ENCODE data around the gene C14orf180. TPM values are rescaled to one million over a fixed set of nuclear protein-coding genes. Genes with fewer than 3 reads are reported as not detected.

C14orf180 gene
- polyA plus RNA-seq, 1 experiment = not detected

DNA sequence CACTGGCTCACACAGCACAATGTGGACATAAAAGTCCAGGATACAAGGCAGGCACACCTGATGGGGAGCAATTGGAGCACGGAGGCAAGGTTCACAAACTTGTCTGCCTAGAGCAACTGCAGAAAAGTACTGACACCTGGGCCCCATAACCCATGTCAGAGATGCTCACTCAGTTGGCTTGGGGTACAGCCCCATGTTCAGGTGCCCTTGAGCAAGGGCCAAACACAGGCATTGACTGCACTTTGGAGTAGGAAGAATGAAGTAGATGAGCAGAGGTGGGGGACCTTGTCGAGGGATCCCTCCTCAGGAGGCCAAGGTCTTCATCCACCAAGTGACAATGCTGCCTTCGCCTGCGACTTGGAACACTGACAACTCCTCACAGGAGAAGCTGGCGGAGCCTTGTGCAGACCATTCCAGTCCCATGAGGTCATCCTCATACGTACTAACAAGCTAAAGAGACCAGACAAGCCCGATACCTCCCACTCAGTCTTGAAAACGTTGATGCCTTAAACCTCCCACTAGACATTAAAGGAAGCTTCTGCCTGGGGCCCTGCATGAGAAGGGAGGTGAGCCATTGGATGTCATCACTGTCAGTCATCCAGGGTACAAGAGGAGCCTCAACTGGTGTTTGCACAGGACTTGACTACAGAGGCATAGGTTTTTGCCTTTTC, 42.5 kb upstream of the C14orf180 start:
- no peaks in the 10 kb centered on the region; the same call in 1 of the 2 replicates for H3K9me3 ChIP-seq (ENCODE audit: control insufficient read depth, insufficient read depth, low read length)
- ChIA-PET CTCF (no interaction called here), POLR2A (no interaction called here)
- TF ChIP-seq, protein P1, sequence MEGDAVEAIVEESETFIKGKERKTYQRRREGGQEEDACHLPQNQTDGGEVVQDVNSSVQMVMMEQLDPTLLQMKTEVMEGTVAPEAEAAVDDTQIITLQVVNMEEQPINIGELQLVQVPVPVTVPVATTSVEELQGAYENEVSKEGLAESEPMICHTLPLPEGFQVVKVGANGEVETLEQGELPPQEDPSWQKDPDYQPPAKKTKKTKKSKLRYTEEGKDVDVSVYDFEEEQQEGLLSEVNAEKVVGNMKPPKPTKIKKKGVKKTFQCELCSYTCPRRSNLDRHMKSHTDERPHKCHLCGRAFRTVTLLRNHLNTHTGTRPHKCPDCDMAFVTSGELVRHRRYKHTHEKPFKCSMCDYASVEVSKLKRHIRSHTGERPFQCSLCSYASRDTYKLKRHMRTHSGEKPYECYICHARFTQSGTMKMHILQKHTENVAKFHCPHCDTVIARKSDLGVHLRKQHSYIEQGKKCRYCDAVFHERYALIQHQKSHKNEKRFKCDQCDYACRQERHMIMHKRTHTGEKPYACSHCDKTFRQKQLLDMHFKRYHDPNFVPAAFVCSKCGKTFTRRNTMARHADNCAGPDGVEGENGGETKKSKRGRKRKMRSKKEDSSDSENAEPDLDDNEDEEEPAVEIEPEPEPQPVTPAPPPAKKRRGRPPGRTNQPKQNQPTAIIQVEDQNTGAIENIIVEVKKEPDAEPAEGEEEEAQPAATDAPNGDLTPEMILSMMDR (IDR thresholded peaks at IDR 0.05; ENCODE audit: low read depth, low read length) = no peak
- no peaks in the 10 kb centered on the region for H3K27me3 ChIP-seq (ENCODE audit: control insufficient read depth, insufficient read depth, low read length)
- no peak overlapping the region for H3K4me3 ChIP-seq (ENCODE audit: low read depth, low read length)
- H3K27ac ChIP-seq (ENCODE audit: low read depth, low read length) = no peak overlapping the region
- no peak for DNase-seq (ENCODE audit: low read depth, low spot score)

DNA sequence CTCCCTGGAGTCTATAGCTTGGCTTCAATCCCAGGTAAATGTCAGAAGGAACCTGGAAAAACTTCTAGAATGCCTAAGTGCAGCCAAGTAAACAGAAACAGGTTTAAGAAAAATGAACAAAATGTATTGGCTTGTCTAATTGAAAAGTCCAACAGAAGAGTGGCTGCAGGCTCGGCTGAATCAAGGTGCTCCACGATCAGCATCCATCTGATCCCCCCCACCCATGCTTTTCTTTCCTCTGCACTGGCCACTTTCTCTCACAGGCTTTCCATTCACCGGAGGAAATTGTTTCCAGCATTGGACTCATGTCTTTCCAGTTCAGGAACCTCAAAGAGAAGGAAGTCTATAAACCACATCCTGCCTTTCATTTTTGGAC, 42.0 kb upstream of the C14orf180 start:
- Histone ChIP-seq H3K27me3 (ENCODE audit: control insufficient read depth, insufficient read depth, low read length) (no peaks in the 10 kb centered on the region), H3K4me3 (ENCODE audit: low read depth, low read length) (no peak overlapping the region), H3K9me3 (ENCODE audit: control insufficient read depth, insufficient read depth, low read length) (no peaks in the 10 kb centered on the region; the same call in 1 of the 2 replicates), H3K27ac (ENCODE audit: low read depth, low read length) (no peak overlapping the region)
- ChIA-PET POLR2A (no interaction called here), CTCF (no interaction called here)
- TF ChIP-seq, protein P1 (IDR thresholded peaks at IDR 0.05; ENCODE audit: low read depth, low read length) = no peak
- no peak for DNase-seq (ENCODE audit: low read depth, low spot score)

DNA sequence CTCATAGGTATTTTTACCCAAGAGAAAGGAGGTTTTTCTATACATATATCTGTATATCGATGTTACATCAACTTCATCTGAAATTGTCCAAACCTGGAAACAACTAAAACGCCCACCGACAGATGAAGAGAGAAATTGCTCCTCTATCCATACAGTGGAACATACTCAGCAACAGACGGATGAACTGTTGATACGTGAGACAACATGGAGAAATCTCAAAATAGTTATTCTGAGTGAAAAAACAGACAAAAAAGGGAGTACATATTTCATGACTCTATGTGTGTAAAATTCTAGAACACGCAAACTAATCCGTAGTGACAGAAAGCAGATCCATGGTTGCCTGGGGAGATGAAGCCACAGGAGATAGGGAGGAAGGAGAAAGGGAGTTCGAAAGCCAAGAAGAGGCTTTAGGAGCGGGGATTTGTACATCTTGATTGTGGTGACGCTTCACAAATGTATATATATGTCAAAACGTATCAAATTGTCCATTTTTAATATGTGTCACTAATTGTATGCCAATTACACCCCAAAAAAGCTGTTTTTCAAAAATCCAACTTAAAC, 37.6 kb upstream of the C14orf180 start:
- H3K27ac ChIP-seq (ENCODE audit: low read depth, low read length) = no peak overlapping the region
- POLR2A ChIA-PET = no interaction called here
- TF ChIP-seq, protein P1 (IDR thresholded peaks at IDR 0.05; ENCODE audit: low read depth, low read length) = no peak
- DNase-seq (ENCODE audit: low read depth, low spot score) = no peak
- H3K27me3 ChIP-seq (ENCODE audit: control insufficient read depth, insufficient read depth, low read length) = peaks cover 2% of the 10 kb centered on the region
- no peaks in the 10 kb centered on the region for H3K9me3 ChIP-seq (ENCODE audit: control insufficient read depth, insufficient read depth, low read length)
- H3K4me3 ChIP-seq (ENCODE audit: low read depth, low read length) = no peak overlapping the region
- CTCF ChIA-PET = no interaction called here

DNA sequence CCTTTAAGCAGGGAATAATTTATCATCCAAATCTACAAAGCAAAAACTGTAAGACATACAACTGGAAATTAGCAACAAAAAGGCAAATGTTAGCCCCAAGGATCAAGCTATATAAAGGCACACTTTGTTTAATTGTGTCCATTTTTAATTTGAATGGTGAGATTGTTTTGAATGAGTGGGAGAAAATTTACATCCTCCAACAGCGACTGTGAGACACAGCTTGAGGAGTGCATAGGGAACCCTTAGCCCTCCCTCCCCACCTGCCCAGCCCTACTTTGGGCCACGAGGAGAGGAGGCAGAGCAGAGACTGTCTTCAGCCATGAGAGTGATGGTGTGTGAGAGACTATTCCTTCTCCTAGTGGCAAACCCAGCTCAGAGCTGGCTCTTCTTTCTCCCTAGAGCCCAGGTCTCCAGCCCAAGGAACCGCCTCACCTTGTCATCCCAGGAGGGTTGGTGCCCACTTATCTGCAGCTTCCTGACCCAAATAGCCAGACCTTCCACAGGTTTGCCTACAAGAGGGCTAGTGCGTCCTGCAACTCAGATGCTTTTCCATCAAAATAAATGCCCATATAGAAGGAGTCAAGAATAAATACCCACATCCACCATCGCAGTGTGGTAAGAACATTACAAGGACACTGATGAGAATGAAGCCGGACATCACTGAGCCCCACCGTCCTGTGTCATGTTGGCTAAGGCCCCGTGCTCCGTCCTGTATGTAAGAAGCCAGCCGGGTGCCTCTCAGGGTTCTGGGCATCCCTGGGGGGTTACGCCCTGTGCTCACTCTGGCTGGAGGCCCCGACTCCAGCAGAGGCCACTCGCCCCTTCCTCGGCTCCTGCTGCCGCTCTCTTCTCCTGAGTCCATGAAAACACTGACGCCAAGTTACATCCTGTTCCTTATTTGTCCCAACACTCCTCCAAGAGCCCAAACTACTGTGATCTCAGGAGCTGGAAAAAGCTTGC, 36.4 kb upstream of the C14orf180 start:
- DNase-seq (ENCODE audit: low read depth, low spot score) = no peak
- ChIA-PET CTCF (no interaction called here), POLR2A (no interaction called here)
- no peak overlapping the region for H3K27ac ChIP-seq (ENCODE audit: low read depth, low read length)
- TF ChIP-seq, protein P1 (IDR thresholded peaks at IDR 0.05; ENCODE audit: low read depth, low read length) = no peak
- H3K27me3 ChIP-seq (ENCODE audit: control insufficient read depth, insufficient read depth, low read length) = peaks cover 2% of the 10 kb centered on the region
- H3K9me3 ChIP-seq (ENCODE audit: control insufficient read depth, insufficient read depth, low read length) = no peaks in the 10 kb centered on the region
- H3K4me3 ChIP-seq (ENCODE audit: low read depth, low read length) = no peak overlapping the region
